T-helper 22 cell (primary cell): ENCODE data around the gene RPS29.
"Not testable (repeated sequence)": the region's sequence is repeated elsewhere in the genome, so short reads cannot be mapped to it uniquely, and the experiment has no call there.

ENCODE experiments used
- DNase-seq: peaks from one replicate; pipeline ENCODE4 v3.0.0-alpha.2; 2020; ENCODE audit warnings: low read depth

RPS29 gene

GRCh38 chr14:49585803-49586672, at the start of gene RPS29:
Gene RPS29 (minus strand): TSS chr14:49586380. CDS start chr14:49586346, 34 bp downstream.
- peak; percentile 95 for DNase-seq

- peak; percentile 58 for DNase-seq
Observed at GRCh38 chr14:49634547-49635334, 48.6 kb upstream of the RPS29 start, which contains the start of gene DNAAF2. Gene DNAAF2 (minus strand): TSS chr14:49635244. CDS start chr14:49635149, 95 bp downstream.

- DNase-seq, result peak; percentile 88
Observed at GRCh38 chr14:49633640-49634546, 47.7 kb upstream of the RPS29 start.

- DNase-seq, result peak; percentile 43
Observed at GRCh38 chr14:49623941-49624839, 38.0 kb upstream of the RPS29 start.

GRCh38 chr14:49623387-49623786, 37.2 kb upstream of the RPS29 start:
- DNase-seq, result no peak

- DNase-seq, result no peak
Observed at GRCh38 chr14:49622022-49622607, 35.9 kb upstream of the RPS29 start.

GRCh38 chr14:49621114-49621881, 35.1 kb upstream of the RPS29 start:
- no peak for DNase-seq

GRCh38 chr14:49620182-49621113, 34.3 kb upstream of the RPS29 start, which contains the start of the genes MGAT2 and RPL36AL:
Gene MGAT2 (plus strand): TSS chr14:49620799. CDS start chr14:49621269, 470 bp downstream.
Gene RPL36AL (minus strand): TSS chr14:49620626. CDS start chr14:49619104, 1,522 bp downstream.
- DNase-seq, result peak; percentile 91

- no peak for DNase-seq
Observed at GRCh38 chr14:49619730-49620129, 33.5 kb upstream of the RPS29 start.

- DNase-seq, result not testable (repeated sequence)
Observed at GRCh38 chr14:49619273-49619672, 33.1 kb upstream of the RPS29 start.

- DNase-seq, result no peak
Observed at GRCh38 chr14:49617852-49618519, 31.8 kb upstream of the RPS29 start.

GRCh38 chr14:49615776-49616175, 29.6 kb upstream of the RPS29 start:
- no peak for DNase-seq

GRCh38 chr14:49614196-49614595, 28.0 kb upstream of the RPS29 start:
- DNase-seq, result no peak

- no peak for DNase-seq
Observed at GRCh38 chr14:49612671-49613070, 26.5 kb upstream of the RPS29 start.

GRCh38 chr14:49612251-49612650, 26.1 kb upstream of the RPS29 start:
- no peak for DNase-seq

GRCh38 chr14:49607583-49607982, 21.4 kb upstream of the RPS29 start:
- no peak for DNase-seq

GRCh38 chr14:49598485-49599300, 12.5 kb upstream of the RPS29 start, which contains the start of gene LRR1:
Gene LRR1 (plus strand): TSS chr14:49598940. CDS start chr14:49599021, 81 bp downstream.
- DNase-seq, result peak; percentile 64
